ENCODE data around the gene KCNJ18.
"Not testable (repeated sequence)": the region's sequence is repeated elsewhere in the genome, so short reads cannot be mapped to it uniquely, and the experiment has no call there.

The KCNJ18 gene

DNA sequence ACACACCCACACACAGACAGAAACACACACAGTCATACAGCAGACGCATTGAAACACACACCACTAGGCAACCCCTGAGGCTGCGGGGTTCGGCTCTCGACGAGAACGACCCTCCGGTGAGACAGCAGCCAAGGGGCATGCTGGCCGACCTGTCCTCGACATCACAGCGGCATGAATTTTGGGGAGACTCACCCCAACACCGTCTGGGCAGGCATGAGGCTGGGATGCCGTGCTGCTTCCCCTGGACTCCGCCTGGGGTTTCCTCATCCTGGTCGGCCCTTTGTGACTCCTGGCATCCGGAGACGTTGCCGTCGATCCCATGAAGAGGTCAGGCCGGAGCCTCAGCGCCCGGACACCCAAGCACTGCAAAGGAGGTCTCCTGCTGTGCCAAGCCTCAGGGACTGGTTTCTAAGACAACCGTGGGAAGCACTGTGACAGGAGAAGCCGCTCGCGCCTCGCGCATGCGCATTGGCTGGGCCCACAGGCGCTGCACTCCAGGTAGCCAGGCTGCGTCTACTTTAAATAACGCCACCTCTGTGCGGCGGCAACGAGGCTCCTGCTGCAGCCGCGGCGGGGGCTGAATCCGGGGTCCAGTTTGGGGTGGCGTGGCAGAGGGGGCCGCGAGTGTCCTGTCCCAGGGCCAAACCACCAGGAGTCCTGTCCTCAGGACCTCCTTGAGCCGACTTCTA is 13.8 kb upstream of the KCNJ18 start:
- no peak overlapping the region for H3K4me3 Mint-ChIP-seq
- no peaks in the 10 kb centered on the region for H3K36me3 Mint-ChIP-seq
- H3K27ac Mint-ChIP-seq = no peak overlapping the region
- H3K27me3 Mint-ChIP-seq = peaks cover 3% of the 10 kb centered on the region
- no peaks in the 10 kb centered on the region for H3K9me3 Mint-ChIP-seq (ENCODE audit: low read depth)
- peaks cover 3% of the 10 kb centered on the region for H3K4me1 Mint-ChIP-seq (ENCODE audit: low read depth)

DNA sequence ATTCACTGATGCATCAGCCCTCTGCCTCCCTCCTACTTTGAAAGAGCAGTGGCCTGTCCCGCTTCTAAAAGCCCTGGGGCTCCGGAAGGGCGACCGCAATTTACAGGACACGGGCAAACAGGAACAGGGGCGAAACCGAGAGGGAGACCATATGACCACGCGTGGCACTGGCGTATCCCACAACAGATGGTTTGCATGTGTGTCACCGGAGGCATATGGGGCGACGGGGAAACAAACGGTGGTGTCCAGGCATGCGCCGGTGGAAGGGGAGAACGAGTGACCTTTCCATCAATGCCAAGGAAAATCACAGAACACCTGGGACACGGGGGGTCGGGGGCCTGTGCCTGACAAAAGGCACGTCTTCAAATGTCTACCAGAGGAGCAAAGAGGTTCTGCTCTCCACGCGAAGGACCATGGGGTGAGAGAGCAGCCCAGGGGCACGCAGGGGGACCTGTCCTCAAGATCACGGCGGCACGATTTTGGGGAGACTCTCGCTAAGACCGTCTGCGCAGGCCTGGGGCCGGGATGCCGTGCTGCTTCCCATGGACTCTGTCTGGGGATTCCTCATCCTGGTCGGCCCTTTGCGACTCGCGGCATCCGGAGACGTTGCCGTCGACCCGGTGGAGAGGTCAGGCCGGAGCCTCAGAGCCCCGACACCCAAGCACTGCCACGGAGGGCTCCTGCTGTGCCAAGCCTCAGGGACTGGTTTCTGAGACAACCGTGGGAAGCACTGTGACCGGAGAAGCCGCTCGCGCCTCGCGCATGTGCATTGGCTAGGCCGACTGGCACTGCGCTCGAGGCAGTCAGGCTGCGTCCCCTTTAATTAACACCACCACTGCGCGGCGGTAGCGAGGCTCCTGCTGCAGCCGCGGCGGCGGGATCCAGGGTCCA is 12.8 kb upstream of the KCNJ18 start:
- Mint-ChIP-seq H3K4me1 (ENCODE audit: low read depth) (peaks cover 3% of the 10 kb centered on the region), H3K27me3 (peaks cover 3% of the 10 kb centered on the region), H3K9me3 (ENCODE audit: low read depth) (no peaks in the 10 kb centered on the region), H3K36me3 (no peaks in the 10 kb centered on the region), H3K27ac (no peak overlapping the region), H3K4me3 (no peak overlapping the region)

DNA sequence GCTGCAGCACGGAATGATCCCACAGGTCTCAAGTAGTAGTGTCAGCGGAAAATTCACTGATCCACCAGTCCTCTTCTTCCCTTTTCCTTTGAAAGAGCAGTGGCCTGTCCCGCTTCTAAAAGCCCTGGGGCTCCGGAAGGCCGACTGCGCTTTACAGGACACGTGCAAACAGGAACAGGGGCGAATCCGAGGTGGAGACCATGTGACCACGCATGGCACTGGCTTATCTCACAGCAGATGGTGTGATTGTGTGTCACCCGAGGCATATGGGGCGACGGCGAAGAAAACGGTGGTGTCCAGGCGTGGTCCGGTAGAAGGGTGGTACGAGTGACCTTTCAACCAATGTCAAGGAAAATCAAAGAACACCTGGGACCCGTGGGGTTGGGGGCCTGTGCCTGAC is 12.0 kb upstream of the KCNJ18 start:
- Mint-ChIP-seq H3K9me3 (ENCODE audit: low read depth) (no peaks in the 10 kb centered on the region), H3K27ac (no peak overlapping the region), H3K27me3 (peaks cover 3% of the 10 kb centered on the region), H3K36me3 (no peaks in the 10 kb centered on the region), H3K4me1 (ENCODE audit: low read depth) (peaks cover 3% of the 10 kb centered on the region), H3K4me3 (no peak overlapping the region)

DNA sequence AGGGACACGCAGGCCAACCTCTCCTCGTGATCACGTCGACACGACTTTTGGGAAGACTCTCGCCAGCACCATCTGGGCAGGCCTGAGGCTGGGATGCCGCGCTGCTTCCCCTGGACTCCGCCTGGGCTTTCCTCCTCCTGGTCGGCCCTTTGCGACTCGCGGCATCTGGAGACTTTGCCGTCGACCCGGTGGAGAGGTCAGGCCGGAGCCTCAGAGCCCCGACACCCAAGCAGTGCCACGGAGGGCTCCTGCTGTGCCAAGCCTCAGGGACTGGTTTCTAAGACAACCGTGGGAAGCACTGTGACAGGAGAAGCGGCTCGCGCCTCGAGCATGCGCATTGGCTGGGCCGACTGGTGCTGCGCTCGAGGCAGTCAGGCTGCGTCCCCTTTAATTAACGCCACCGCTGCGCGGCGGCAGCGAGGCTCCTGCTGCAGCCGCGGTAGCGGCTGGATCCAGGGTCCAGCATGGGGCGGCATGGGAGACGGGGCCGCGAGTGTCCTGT is 11.4 kb upstream of the KCNJ18 start:
- H3K4me3 Mint-ChIP-seq; H3K27ac Mint-ChIP-seq; H3K36me3 Mint-ChIP-seq; H3K4me1 Mint-ChIP-seq (ENCODE audit: low read depth); H3K27me3 Mint-ChIP-seq; H3K9me3 Mint-ChIP-seq (ENCODE audit: low read depth): not testable (repeated sequence)

DNA sequence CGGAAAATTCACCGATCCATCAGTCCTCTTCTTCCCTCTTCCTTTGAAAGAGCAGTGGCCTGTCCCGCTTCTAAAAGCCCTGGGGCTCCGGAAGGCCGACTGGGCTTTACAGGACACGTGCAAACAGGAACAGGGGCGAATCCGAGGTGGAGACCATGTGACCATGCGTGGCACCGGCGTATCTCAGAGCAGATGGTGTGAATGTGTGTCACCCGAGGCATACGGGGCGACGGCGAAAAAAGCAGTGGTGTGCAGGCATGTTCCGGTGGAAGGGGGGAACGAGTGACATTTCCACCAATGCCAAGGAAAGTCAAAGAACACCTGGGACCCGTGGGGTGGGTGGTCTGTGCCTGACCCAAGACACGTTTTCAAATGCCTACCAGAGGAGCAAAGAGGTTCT is 10.7 kb upstream of the KCNJ18 start:
- H3K4me3 Mint-ChIP-seq; H3K27me3 Mint-ChIP-seq; H3K4me1 Mint-ChIP-seq (ENCODE audit: low read depth); H3K27ac Mint-ChIP-seq; H3K9me3 Mint-ChIP-seq (ENCODE audit: low read depth); H3K36me3 Mint-ChIP-seq: not testable (repeated sequence)

DNA sequence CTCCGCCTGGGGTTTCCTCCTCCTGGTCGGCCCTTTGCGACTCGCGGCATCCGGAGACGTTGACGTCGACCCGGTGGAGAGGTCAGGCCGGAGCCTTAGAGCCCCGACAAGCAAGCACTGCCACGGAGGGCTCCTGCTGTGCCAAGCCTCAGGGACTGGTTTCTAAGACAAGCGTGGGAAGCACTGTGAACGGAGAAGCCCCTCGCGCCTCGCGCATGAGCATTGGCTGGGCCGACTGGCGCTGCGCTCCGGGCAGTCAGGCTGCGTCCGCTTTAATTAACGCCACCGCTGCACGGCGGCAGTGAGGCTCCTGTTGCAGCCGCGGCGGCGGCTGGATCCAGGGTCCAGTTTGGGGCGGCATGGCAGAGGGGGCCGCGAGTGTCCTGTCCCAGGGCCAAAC is 10.2 kb upstream of the KCNJ18 start:
- H3K4me3 Mint-ChIP-seq; H3K27me3 Mint-ChIP-seq; H3K27ac Mint-ChIP-seq; H3K9me3 Mint-ChIP-seq (ENCODE audit: low read depth); H3K4me1 Mint-ChIP-seq (ENCODE audit: low read depth); H3K36me3 Mint-ChIP-seq: not testable (repeated sequence)

DNA sequence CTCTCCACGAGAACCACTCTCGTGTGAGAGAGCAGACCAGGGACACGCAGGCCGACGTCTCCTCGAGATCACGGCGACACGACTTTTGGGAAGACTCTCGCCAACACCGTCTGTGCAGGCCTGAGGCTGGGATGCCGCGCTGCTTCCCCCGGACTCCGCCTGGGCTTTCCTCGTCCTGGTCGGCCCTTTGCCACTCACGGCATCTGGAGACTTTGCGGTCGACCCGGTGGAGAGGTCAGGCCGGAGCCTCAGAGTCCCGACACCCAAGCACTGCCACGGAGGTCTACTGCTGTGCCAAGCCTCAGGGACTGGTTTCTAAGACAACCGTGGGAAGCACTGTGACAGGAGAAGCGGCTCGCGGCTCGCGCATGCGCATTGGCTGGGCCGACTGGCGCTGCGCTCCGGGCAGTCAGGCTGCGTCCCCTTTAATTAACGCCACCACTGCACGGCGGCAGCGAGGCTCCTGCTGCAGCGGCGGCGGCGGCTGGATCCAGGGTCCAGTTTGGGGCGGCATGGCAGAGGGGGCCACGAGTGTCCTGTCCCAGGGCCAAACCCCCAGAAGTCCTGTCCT is 9.1 kb upstream of the KCNJ18 start:
- not testable (repeated sequence) for H3K4me1 Mint-ChIP-seq (ENCODE audit: low read depth); H3K27ac Mint-ChIP-seq; H3K9me3 Mint-ChIP-seq (ENCODE audit: low read depth); H3K36me3 Mint-ChIP-seq; H3K27me3 Mint-ChIP-seq; H3K4me3 Mint-ChIP-seq

DNA sequence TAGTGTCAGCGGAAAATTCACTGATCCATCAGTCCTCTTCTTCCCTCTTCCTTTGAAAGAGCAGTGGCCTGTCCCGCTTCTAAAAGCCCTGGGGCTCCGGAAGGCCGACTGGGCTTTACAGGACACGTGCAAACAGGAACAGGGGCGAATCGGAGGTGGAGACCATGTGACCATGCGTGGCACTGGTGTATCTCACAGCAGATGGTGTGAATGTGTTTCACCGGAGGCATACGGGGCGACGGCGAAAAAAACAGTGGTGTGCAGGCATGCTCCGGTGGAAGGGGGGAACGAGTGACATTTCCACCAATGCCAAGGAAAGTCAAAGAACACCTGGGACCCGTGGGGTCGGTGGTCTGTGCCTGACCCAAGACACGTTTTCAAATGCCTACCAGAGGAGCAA is 8.4 kb upstream of the KCNJ18 start:
- H3K4me3 Mint-ChIP-seq; H3K27me3 Mint-ChIP-seq; H3K9me3 Mint-ChIP-seq (ENCODE audit: low read depth); H3K36me3 Mint-ChIP-seq; H3K27ac Mint-ChIP-seq; H3K4me1 Mint-ChIP-seq (ENCODE audit: low read depth): not testable (repeated sequence)

DNA sequence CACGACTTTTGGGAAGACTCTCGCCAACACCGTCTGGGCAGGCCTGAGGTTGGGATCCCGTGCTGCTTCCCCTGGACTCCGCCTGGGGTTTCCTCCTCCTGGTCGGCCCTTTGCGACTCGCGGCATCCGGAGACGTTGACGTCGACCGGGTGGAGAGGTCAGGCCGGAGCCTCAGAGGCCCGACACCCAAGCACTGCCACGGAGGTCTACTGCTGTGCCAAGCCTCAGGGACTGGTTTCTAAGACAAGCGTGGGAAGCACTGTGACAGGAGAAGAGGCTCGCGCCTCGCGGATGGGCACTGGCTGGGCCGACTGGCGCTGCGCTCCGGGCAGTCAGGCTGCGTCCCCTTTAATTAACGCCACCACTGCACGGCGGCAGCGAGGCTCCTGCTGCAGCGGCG is 7.9 kb upstream of the KCNJ18 start:
- H3K36me3 Mint-ChIP-seq; H3K4me3 Mint-ChIP-seq; H3K27ac Mint-ChIP-seq; H3K9me3 Mint-ChIP-seq (ENCODE audit: low read depth); H3K27me3 Mint-ChIP-seq; H3K4me1 Mint-ChIP-seq (ENCODE audit: low read depth): not testable (repeated sequence)

DNA sequence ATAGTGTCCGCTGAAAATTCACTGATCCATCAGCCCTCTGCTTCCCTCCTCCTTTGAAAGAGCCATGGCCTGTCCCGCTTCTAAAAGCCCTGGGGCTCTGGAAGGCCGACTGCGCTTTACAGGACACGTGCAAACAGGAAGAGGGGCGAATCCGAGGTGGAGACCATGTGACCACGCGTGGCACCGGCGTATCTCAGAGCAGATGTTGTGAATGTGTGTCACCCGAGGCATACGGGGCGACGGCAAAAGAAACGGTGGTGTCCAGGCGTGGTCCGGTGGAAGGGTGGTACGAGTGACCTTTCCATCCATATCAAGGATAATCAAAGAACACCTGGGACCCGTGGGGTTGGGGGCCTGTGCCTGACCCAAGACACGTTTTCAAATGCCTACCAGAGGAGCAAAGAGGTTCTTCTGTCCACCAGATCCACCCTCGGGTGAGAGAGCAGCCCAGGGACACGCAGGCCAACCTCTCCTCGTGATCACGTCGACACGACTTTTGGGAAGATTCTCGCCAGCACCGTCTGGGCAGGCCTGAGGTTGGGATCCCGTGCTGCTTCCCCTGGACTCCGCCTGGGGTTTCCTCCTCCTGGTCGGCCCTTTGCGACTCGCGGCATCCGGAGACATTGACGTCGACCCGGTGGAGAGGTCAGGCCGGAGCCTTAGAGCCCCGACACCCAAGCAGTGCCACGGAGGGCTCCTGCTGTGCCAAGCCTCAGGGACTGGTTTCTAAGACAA is 7.1 kb upstream of the KCNJ18 start:
- not testable (repeated sequence) for H3K4me3 Mint-ChIP-seq; H3K9me3 Mint-ChIP-seq (ENCODE audit: low read depth); H3K4me1 Mint-ChIP-seq (ENCODE audit: low read depth); H3K36me3 Mint-ChIP-seq; H3K27ac Mint-ChIP-seq; H3K27me3 Mint-ChIP-seq

DNA sequence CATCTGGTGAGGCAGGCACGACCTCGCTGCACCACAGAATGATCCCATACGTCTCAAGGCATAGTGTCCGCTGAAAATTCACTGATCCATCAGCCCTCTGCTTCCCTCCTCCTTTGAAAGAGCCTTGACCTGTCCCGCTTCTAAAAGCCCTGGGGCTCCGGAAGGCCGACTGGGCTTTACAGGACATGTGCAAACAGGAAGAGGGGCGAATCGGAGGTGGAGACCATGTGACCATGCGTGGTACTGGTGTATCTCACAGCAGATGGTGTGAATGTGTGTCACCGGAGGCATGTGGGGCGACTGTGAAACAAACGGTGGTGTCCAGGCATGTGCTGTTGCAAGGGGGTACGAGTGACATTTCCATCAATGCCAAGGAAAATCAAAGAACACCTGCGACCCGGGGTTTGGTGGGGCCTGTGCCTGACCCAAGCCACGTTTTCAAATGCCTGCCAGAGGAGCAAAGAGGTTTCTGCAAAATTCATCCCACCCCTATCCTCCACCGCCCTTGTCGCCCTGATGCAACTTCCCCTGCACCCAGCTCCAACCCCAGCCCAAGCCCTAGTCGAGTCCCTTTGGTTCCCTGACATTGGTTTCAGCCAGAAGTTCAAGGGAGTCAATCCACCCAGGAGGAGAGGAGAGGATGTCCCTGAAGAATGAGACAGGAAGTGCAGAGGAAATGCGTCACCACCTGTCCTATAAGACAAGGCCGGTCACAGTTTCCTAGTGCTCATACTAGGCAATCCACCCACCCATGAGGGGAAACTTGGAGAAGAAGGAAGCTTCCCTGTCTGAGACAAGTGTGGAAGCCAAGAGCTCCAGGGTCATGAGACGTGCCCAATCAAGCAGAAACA is 5.9 kb upstream of the KCNJ18 start:
- H3K4me3 Mint-ChIP-seq = no peak overlapping the region
- H3K4me1 Mint-ChIP-seq (ENCODE audit: low read depth) = no peaks in the 10 kb centered on the region
- no peak overlapping the region for H3K27ac Mint-ChIP-seq
- H3K27me3 Mint-ChIP-seq = no peaks in the 10 kb centered on the region
- H3K9me3 Mint-ChIP-seq (ENCODE audit: low read depth) = no peaks in the 10 kb centered on the region
- no peaks in the 10 kb centered on the region for H3K36me3 Mint-ChIP-seq

DNA sequence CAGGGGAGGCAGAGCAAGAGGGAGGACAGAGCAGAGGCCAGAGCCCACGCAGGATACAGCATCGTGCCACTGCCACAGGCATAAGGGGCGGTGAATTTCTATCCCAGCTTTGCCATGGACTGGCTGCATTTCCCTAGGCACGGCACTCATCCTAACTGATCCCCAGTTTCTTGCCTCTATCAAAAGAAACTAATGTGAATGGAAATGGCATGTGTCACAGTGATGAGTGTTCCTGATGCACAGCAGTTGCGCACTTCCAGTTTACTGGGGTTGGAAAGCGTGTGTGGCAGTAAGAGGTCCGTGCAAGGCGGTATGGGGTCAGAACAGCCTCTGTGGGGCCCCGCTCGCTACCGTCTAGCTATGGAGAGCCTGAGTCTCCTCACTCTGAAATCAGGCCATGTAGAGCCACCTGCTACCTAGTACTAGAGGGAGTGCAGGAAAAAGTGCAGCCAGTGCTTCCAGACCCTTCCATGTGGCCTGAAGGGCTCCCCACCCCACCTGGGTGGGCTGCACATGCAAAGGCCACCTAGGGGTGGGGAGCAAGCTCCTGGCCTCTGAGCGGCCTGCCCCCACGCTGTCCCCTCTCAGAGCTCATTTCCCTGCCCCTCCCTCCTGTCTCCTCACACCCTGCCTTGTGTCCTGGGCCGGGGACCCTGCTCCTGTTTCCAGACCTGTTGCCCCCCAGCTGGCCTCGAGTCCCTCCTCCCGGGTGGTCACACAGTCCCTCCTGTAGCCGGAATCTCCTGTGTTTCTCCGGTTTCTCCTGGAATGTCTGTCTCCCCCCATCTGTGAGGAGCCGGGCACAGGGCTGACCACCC is 5.0 kb upstream of the KCNJ18 start:
- no peaks in the 10 kb centered on the region for H3K36me3 Mint-ChIP-seq
- no peaks in the 10 kb centered on the region for H3K4me1 Mint-ChIP-seq (ENCODE audit: low read depth)
- no peaks in the 10 kb centered on the region for H3K9me3 Mint-ChIP-seq (ENCODE audit: low read depth)
- no peak overlapping the region for H3K27ac Mint-ChIP-seq
- H3K4me3 Mint-ChIP-seq = no peak overlapping the region
- H3K27me3 Mint-ChIP-seq = no peaks in the 10 kb centered on the region

DNA sequence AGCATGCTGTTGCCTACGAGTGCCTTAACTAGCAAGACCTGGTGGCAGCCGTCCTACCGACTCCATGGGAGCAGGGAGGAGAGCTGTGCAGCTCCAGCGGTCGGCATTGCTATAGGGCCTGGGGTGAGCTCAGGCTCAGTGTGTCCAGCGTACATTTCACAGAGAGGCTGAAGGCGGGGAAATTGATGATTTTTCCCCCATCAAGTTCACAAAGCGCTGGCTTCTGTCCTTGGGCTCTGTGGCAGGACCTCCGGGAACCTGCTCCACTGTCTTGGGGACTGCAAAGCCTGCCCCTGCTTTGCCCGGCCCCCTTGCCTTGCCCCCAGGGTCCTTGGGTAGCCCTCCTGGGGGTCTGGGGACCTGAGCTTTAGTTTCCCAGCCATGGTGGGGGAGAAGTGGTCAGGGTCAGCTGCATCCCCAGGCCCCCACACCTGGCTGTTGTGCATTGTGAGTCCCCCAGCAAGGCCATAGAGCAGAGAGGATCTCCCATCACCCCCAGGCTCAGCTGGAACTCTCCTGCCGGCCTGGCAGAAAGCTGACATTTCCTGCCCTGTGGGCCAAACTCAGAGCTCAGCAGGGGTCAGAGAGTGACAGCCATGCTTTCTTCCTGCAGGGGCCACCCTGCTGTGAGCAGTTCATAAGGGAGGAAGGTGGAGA is 3.9 kb upstream of the KCNJ18 start:
- Mint-ChIP-seq H3K9me3 (ENCODE audit: low read depth) (no peaks in the 10 kb centered on the region), H3K36me3 (no peaks in the 10 kb centered on the region), H3K4me1 (ENCODE audit: low read depth) (no peaks in the 10 kb centered on the region), H3K4me3 (no peak overlapping the region), H3K27ac (no peak overlapping the region), H3K27me3 (no peaks in the 10 kb centered on the region)
